ENCODE data around the gene DCDC2B. TPM values are rescaled to one million over a fixed set of nuclear protein-coding genes. Genes with fewer than 3 reads are reported as not detected.

DCDC2B gene
- total RNA-seq, 1 experiment from 2014 or later, result 0.27 TPM

DNA sequence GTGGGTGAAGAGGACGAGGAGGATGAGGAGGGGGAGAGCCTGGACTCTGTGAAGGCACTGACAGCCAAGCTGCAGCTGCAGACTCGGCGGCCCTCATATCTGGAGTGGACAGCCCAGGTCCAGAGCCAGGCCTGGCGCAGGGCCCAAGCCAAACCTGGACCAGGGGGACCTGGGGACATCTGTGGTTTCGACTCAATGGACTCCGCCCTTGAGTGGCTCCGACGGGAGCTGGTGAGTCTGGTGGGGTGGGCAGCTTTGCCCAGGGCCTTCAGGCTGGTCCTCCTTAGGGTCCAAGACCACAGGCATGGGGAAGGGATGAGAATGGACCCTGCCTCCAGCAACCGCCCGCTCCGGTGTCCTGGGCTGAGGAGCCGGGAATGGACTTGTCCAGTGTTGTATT, 38.6 kb downstream of the DCDC2B start (continued):
- TF ChIP-seq CEBPB (IDR thresholded peaks at IDR 0.05; ENCODE audit: low read depth) (no peak), POLR2A (IDR thresholded peaks at IDR 0.05; ENCODE audit: borderline replicate concordance, extremely low read depth, insufficient read depth, insufficient read length) (no peak), SP1 (IDR thresholded peaks at IDR 0.05; ENCODE audit: low read depth) (no peak), ZNF274 (IDR thresholded peaks at IDR 0.05; ENCODE audit: low read depth, low read length) (no peak), ZFX (IDR thresholded peaks at IDR 0.05) (no peak), EGR1 (IDR thresholded peaks at IDR 0.05; ENCODE audit: low read depth) (no peak)
- TF ChIP-seq, protein P1, sequence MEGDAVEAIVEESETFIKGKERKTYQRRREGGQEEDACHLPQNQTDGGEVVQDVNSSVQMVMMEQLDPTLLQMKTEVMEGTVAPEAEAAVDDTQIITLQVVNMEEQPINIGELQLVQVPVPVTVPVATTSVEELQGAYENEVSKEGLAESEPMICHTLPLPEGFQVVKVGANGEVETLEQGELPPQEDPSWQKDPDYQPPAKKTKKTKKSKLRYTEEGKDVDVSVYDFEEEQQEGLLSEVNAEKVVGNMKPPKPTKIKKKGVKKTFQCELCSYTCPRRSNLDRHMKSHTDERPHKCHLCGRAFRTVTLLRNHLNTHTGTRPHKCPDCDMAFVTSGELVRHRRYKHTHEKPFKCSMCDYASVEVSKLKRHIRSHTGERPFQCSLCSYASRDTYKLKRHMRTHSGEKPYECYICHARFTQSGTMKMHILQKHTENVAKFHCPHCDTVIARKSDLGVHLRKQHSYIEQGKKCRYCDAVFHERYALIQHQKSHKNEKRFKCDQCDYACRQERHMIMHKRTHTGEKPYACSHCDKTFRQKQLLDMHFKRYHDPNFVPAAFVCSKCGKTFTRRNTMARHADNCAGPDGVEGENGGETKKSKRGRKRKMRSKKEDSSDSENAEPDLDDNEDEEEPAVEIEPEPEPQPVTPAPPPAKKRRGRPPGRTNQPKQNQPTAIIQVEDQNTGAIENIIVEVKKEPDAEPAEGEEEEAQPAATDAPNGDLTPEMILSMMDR (IDR thresholded peaks at IDR 0.05 in 2 of 3, conservative IDR thresholded peaks at IDR 0.05 in 1 of 3; ENCODE audit: borderline replicate concordance in 1 of 3, insufficient read depth in 1 of 3, low read depth in 2 of 3, low read length in 2 of 3), result no peak

DNA sequence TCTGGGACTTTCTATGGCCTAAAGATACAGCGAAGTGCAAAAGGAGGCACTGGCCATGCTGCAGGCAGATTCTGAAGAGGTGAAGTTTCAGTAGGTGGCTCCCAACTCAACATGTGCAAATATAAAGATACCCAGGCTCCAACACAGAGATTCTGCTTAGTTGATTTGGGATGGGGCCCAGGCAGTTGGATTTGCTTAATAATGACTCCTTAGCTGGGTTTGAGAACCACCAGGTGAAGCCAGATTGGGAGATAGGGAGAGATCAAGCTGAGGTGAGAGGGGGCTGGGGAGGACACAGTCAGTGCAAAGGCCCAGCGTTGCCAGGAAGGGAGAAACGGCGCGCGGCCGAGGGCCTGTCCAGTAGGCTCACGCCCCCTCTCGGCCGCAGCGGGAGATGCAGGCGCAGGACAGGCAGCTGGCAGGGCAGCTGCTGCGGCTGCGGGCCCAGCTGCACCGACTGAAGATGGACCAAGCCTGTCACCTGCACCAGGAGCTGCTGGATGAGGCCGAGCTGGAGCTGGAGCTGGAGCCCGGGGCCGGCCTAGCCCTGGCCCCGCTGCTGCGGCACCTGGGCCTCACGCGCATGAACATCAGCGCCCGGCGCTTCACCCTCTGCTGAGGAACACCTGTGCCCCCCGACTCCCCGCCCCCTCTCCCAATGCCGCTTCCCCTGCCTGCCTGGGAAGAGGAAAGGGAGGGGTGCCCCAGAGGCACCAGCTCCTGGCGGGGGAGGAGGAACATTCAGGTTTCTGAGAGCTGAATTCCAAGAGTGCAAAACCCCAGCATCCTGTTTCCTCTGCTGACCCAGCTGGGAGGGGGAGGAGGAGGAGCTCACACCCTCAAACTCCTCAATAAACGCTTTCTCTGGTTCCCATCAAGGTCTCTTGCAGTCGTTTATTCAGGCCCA, 39.3 kb downstream of the DCDC2B start:
- ChIA-PET CTCF (interaction anchor here (0.6 to 1.7 kb wide), 12 partner anchors 8 to 48 kb away, joined by 3 to 10 read pairs (median 3); partner anchors contain the start of genes CCDC28B, EIF3I and TMEM234), RAD21 (ENCODE audit: low non-redundant PET in 1 of 2, low total read pairs in 2 of 2, uncharacterized antibody in 2 of 2, unreplicated experiment in 2 of 2) (interaction anchor here (1.0 kb wide), 2 partner anchors 32 to 33 kb away, joined by 4 read pairs; no protein-coding TSS in a partner anchor), POLR2A (no interaction called here)
- Histone ChIP-seq H4K20me1 (ENCODE audit: insufficient read depth) (no peaks in the 10 kb centered on the region), H3K27ac (ENCODE audit: low read depth, low read length) (no peak overlapping the region), H2AFZ (ENCODE audit: low read depth, low read length, poor library complexity, severe bottlenecking) (peak overlapping the region; percentile 80), H3K4me2 (ENCODE audit: low read length) (peak overlapping the region; percentile 54), H3K79me2 (ENCODE audit: insufficient read depth, low read length) (no peaks in the 10 kb centered on the region), H3K9me2 (ENCODE audit: insufficient read depth) (no peaks in the 10 kb centered on the region), H3K36me3 (ENCODE audit: control insufficient read depth in 1 of 2, insufficient read depth in 2 of 2, low read length in 2 of 2) (no peaks in the 10 kb centered on the region), H3K9ac (ENCODE audit: low read length) (no peak overlapping the region), H3K9me3 (ENCODE audit: control insufficient read depth in 1 of 2, insufficient read depth in 1 of 2, low read depth in 1 of 2, low read length in 2 of 2) (no peaks in the 10 kb centered on the region), H3K27me3 (ENCODE audit: insufficient read depth, low read length) (no peaks in the 10 kb centered on the region), H3K4me1 (ENCODE audit: control insufficient read depth in 1 of 2, insufficient read depth in 2 of 2, low read length in 2 of 2) (peaks cover 0 to 16% of the 10 kb centered on the region in 2 experiments; a peak in 3 of 4 replicates), H3K4me3 (replicated peaks in 1 of 2; ENCODE audit: low read depth in 1 of 2, low read length in 2 of 2) (no peak overlapping the region)
- BruUV-seq (replicated peaks), result no TSS peak
- ATAC-seq (peak; percentile 96), DNase-seq (ENCODE audit: low read depth, low spot score) (no peak)
- intact Hi-C loops (cut with micrococcal nuclease), result no loop called here
- TF ChIP-seq, protein P2, sequence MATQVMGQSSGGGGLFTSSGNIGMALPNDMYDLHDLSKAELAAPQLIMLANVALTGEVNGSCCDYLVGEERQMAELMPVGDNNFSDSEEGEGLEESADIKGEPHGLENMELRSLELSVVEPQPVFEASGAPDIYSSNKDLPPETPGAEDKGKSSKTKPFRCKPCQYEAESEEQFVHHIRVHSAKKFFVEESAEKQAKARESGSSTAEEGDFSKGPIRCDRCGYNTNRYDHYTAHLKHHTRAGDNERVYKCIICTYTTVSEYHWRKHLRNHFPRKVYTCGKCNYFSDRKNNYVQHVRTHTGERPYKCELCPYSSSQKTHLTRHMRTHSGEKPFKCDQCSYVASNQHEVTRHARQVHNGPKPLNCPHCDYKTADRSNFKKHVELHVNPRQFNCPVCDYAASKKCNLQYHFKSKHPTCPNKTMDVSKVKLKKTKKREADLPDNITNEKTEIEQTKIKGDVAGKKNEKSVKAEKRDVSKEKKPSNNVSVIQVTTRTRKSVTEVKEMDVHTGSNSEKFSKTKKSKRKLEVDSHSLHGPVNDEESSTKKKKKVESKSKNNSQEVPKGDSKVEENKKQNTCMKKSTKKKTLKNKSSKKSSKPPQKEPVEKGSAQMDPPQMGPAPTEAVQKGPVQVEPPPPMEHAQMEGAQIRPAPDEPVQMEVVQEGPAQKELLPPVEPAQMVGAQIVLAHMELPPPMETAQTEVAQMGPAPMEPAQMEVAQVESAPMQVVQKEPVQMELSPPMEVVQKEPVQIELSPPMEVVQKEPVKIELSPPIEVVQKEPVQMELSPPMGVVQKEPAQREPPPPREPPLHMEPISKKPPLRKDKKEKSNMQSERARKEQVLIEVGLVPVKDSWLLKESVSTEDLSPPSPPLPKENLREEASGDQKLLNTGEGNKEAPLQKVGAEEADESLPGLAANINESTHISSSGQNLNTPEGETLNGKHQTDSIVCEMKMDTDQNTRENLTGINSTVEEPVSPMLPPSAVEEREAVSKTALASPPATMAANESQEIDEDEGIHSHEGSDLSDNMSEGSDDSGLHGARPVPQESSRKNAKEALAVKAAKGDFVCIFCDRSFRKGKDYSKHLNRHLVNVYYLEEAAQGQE (IDR thresholded peaks at IDR 0.05; ENCODE audit: low read depth), result no peak
- TF ChIP-seq, protein P1 (IDR thresholded peaks at IDR 0.05 in 2 of 3, conservative IDR thresholded peaks at IDR 0.05 in 1 of 3; ENCODE audit: borderline replicate concordance in 1 of 3, insufficient read depth in 1 of 3, low read depth in 2 of 3, low read length in 2 of 3), result peak; percentile 73 to 96 (median 85)
- TF ChIP-seq ZFX (IDR thresholded peaks at IDR 0.05) (peak; percentile 17; the same call in 1 of the 2 replicates), CBX3 (IDR thresholded peaks at IDR 0.05; ENCODE audit: low read depth) (peak; percentile 81), RAD21 (IDR thresholded peaks at IDR 0.05; ENCODE audit: low read depth) (peak; percentile 82)
- TF ChIP-seq, protein P3, sequence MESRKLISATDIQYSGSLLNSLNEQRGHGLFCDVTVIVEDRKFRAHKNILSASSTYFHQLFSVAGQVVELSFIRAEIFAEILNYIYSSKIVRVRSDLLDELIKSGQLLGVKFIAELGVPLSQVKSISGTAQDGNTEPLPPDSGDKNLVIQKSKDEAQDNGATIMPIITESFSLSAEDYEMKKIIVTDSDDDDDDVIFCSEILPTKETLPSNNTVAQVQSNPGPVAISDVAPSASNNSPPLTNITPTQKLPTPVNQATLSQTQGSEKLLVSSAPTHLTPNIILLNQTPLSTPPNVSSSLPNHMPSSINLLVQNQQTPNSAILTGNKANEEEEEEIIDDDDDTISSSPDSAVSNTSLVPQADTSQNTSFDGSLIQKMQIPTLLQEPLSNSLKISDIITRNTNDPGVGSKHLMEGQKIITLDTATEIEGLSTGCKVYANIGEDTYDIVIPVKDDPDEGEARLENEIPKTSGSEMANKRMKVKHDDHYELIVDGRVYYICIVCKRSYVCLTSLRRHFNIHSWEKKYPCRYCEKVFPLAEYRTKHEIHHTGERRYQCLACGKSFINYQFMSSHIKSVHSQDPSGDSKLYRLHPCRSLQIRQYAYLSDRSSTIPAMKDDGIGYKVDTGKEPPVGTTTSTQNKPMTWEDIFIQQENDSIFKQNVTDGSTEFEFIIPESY (IDR thresholded peaks at IDR 0.05; ENCODE audit: extremely low read depth, insufficient replicate concordance, low read length), result no peak

Data from HCT116 (cell line).